C4-2B (cell line): ENCODE results near the gene PAM.

Source experiments
- H3K27ac ChIP-seq: fragments of 450-650 bp; 2 replicates; pipeline ENCODE4 v1.5.1; 2017
- CTCF ChIP-seq: fragments of 450-650 bp; conservative IDR thresholded peaks from 2 replicates; pipeline ENCODE4 v1.5.1; 2017; ENCODE audit warnings: mild to moderate bottlenecking
- ZFX ChIP-seq: fragments of 450-650 bp; IDR thresholded peaks from 2 replicates; pipeline ENCODE4 v1.6.1; 2017

Gene PAM

GRCh38 chr5:102800427-102800826 is 45.3 kb downstream of the PAM start:
- TF ChIP-seq CTCF (no peak), ZFX (no peak)
- no peak overlapping the region for H3K27ac ChIP-seq

DNA sequence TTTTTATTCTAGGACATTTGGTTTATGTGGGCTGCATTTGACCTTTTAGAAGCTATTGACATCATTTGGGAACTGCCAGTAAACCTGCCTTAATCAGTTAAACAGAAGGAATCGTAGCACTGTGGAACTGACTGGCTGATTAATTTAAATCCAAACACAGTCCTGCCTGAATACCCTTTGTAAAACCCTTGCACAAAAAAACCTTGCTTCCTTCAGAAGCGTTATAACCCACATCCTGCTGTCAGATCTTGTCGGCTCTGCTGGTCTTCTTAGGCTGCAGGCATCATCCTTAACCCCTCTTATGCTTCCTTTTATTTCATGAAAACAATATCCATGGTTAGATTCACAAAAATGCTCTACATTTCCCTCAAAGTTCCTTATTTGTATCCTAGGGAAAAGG is 46.3 kb downstream of the PAM start:
- no peak overlapping the region for H3K27ac ChIP-seq
- TF ChIP-seq ZFX, result no peak
- no peak for TF ChIP-seq CTCF

- no peak overlapping the region for H3K27ac ChIP-seq
- TF ChIP-seq ZFX (no peak), CTCF (no peak)
Measured at GRCh38 chr5:102802708-102803458, 47.8 kb downstream of the PAM start.

DNA sequence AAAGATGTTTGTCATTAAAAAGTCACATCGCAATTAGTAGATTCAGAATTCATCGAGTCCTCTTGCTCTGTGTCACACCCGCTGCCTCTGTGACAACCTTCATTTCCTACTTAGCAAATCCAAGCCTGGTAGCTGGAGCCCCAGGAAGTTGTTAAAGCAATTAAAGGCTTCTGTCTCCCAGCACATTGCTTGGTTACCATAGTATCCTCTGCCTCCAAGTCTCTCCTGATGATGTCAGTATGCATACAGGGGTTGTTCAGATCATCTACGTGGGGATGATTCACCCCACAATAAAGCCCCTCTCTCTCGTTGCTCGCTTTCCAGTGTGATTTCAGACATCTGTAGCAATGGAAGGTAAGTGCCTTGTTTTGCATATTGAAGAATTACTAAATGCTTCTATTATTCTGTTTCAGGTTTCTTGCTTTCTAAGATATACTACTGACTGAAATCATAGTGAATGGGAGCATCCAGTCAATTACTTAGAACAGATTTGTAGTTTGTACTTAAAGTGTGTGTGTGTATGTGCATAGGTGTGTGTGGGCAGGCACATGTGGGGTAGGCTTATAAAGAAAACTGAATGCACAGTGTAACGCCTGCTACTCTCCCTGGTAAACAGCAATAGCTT is 52.9 kb downstream of the PAM start:
- TF ChIP-seq ZFX (no peak), CTCF (no peak)

GRCh38 chr5:102809033-102809432 is 53.9 kb downstream of the PAM start:
- no peak overlapping the region for H3K27ac ChIP-seq
- TF ChIP-seq ZFX (no peak), CTCF (no peak)

More for the DNA sequence above, 52.9 kb downstream of the PAM start:
- no peak overlapping the region for H3K27ac ChIP-seq

GRCh38 chr5:102811972-102812371 is 56.9 kb downstream of the PAM start:
- TF ChIP-seq ZFX, result no peak
- TF ChIP-seq CTCF, result no peak
- no peak overlapping the region for H3K27ac ChIP-seq

- TF ChIP-seq CTCF (no peak), ZFX (no peak)
- H3K27ac ChIP-seq, result no peak overlapping the region
Measured at GRCh38 chr5:102813740-102814139, 58.6 kb downstream of the PAM start.
